Measurements from ENCODE around the gene KIFC1. TPM values are rescaled to one million over a fixed set of nuclear protein-coding genes. Genes with fewer than 3 reads are reported as not detected.

KIFC1 gene
- total RNA-seq, 3 donors from 2014 or later (not counting 1 experiment from before 2014, with no cell fraction given) = 2.7 to 4.6 (median 3.3) TPM

DNA sequence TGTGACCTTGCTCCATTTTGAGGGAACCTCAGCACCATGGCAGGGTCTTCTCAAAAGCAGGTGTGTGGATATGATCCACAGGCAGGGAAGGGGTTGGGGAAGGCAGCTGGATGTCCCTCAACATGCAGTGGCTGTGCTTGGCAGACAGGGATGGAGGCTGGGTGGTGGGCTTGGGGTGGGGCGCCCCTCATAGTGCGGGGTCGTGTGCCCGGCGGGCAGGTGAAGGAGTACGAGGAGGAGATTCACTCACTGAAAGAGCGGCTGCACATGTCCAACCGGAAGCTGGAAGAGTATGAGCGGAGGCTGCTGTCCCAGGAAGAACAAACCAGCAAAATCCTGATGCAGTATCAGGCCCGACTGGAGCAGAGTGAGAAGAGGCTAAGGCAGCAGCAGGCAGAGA lies 54.7 kb downstream of the KIFC1 start:
- Mint-ChIP-seq H3K27ac (no peak overlapping the region), H3K9me3 (no peaks in the 10 kb centered on the region), H3K4me3 (no peak overlapping the region), H3K27me3 (ENCODE audit: low read depth in 2 of 2) (no peaks in the 10 kb centered on the region), H3K36me3 (no peaks in the 10 kb centered on the region), H3K4me1 (peaks cover 0 to 26% of the 10 kb centered on the region in 2 donors)
- DNase-seq (no peak), ATAC-seq (no peak)
- Histone ChIP-seq H3K4me1 (ENCODE audit: control insufficient read depth, insufficient read depth, low read length) (no peaks in the 10 kb centered on the region), H3K4me3 (ENCODE audit: low read length) (no peak overlapping the region), H3K27me3 (ENCODE audit: control insufficient read depth, insufficient read depth, low read length) (no peaks in the 10 kb centered on the region), H3K36me3 (ENCODE audit: control insufficient read depth, insufficient read depth, low read length) (peaks cover 13% of the 10 kb centered on the region), H3K9me3 (ENCODE audit: control insufficient read depth, insufficient read depth, low read length) (no peaks in the 10 kb centered on the region), H3K27ac (ENCODE audit: low read length) (no peak overlapping the region)
- TF ChIP-seq, protein P1, sequence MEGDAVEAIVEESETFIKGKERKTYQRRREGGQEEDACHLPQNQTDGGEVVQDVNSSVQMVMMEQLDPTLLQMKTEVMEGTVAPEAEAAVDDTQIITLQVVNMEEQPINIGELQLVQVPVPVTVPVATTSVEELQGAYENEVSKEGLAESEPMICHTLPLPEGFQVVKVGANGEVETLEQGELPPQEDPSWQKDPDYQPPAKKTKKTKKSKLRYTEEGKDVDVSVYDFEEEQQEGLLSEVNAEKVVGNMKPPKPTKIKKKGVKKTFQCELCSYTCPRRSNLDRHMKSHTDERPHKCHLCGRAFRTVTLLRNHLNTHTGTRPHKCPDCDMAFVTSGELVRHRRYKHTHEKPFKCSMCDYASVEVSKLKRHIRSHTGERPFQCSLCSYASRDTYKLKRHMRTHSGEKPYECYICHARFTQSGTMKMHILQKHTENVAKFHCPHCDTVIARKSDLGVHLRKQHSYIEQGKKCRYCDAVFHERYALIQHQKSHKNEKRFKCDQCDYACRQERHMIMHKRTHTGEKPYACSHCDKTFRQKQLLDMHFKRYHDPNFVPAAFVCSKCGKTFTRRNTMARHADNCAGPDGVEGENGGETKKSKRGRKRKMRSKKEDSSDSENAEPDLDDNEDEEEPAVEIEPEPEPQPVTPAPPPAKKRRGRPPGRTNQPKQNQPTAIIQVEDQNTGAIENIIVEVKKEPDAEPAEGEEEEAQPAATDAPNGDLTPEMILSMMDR (IDR thresholded peaks at IDR 0.05) = no peak
- intact Hi-C loops (cut with micrococcal nuclease) = no loop called here
- WGBS (ENCODE audit: insufficient coverage) = 96% methylated on average over 10 of the region's 10 CpGs

DNA sequence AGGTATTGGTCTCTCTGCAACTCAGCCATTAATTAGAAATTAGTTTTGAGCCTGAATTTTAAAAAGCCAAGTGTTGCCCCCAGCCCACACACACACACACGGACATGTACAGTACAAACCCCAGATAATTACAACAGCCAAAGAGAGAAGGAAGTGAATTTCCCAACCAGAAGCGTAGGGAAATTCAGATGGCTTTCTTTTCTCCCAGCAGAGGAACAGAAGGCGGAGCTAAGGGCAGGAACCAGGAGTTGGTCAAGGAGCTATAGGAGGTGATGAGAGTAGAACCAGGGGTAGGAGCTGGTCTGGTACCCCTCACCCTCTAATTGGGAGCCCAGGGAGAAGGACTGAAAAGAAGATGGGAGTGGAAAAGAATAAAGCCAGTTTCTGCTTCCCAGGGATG lies 58.8 kb downstream of the KIFC1 start:
- H3K9me3 Mint-ChIP-seq = no peaks in the 10 kb centered on the region
- no peaks in the 10 kb centered on the region for H3K36me3 Mint-ChIP-seq
- Histone ChIP-seq H3K4me1 (ENCODE audit: control insufficient read depth, insufficient read depth, low read length) (peaks cover 23% of the 10 kb centered on the region), H3K27me3 (ENCODE audit: control insufficient read depth, insufficient read depth, low read length) (no peaks in the 10 kb centered on the region), H3K36me3 (ENCODE audit: control insufficient read depth, insufficient read depth, low read length) (peaks cover 4% of the 10 kb centered on the region), H3K4me3 (ENCODE audit: low read length) (no peak overlapping the region), H3K9me3 (ENCODE audit: control insufficient read depth, insufficient read depth, low read length) (no peaks in the 10 kb centered on the region), H3K27ac (ENCODE audit: low read length) (no peak overlapping the region)
- intact Hi-C loops (cut with micrococcal nuclease) = loop anchor here (5.0 to 10.0 kb wide), 2 partner anchors 33 to 124 kb away; partner anchors contain the start of gene CUTA
- no peak for DNase-seq
- WGBS (ENCODE audit: insufficient coverage) = 91% methylated on average over 3 of the region's 3 CpGs
- no peak overlapping the region for H3K4me3 Mint-ChIP-seq
- no peaks in the 10 kb centered on the region for H3K27me3 Mint-ChIP-seq (ENCODE audit: low read depth in 2 of 2)
- no peak overlapping the region for H3K27ac Mint-ChIP-seq
- peaks cover 26 to 55% of the 10 kb centered on the region in 2 donors for H3K4me1 Mint-ChIP-seq
- ATAC-seq = no peak
- TF ChIP-seq, protein P1 (IDR thresholded peaks at IDR 0.05) = no peak

DNA sequence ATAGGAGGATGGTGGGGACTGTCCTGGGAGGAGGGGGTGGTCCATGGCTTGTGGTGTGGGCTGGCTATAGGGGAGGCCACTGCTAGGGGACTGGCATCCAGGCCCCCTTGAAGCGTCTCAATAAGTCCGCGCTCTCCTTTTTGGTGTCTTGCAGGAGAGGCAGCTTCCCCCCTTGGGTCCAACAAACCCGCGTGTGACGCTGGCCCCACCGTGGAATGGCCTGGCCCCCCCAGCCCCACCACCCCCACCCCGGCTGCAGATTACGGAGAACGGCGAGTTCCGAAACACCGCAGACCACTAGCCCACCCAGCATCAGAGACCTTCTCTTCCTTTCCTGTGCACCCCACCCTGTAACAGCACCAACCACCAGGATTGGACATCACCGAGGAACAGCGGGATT lies 60.0 kb downstream of the KIFC1 start:
- H3K4me3 Mint-ChIP-seq = no peak overlapping the region
- Histone ChIP-seq H3K27me3 (ENCODE audit: control insufficient read depth, insufficient read depth, low read length) (no peaks in the 10 kb centered on the region), H3K4me1 (ENCODE audit: control insufficient read depth, insufficient read depth, low read length) (peaks cover 23% of the 10 kb centered on the region), H3K27ac (ENCODE audit: low read length) (no peak overlapping the region), H3K9me3 (ENCODE audit: control insufficient read depth, insufficient read depth, low read length) (no peaks in the 10 kb centered on the region), H3K4me3 (ENCODE audit: low read length) (no peak overlapping the region), H3K36me3 (ENCODE audit: control insufficient read depth, insufficient read depth, low read length) (peaks cover 2% of the 10 kb centered on the region)
- DNase-seq (no peak), ATAC-seq (no peak)
- WGBS (ENCODE audit: insufficient coverage) = 96% methylated on average over 14 of the region's 15 CpGs
- no peaks in the 10 kb centered on the region for H3K36me3 Mint-ChIP-seq
- intact Hi-C loops (cut with micrococcal nuclease) = loop anchor here (5.0 to 10.0 kb wide), 2 partner anchors 34 to 123 kb away; partner anchors contain the start of gene CUTA
- H3K27ac Mint-ChIP-seq = peak overlapping the region in 1 of 2 donors; percentile 98
- TF ChIP-seq, protein P1 (IDR thresholded peaks at IDR 0.05) = no peak
- H3K27me3 Mint-ChIP-seq (ENCODE audit: low read depth in 2 of 2) = no peaks in the 10 kb centered on the region
- H3K9me3 Mint-ChIP-seq = no peaks in the 10 kb centered on the region
- peaks cover 28 to 62% of the 10 kb centered on the region in 2 donors for H3K4me1 Mint-ChIP-seq

DNA sequence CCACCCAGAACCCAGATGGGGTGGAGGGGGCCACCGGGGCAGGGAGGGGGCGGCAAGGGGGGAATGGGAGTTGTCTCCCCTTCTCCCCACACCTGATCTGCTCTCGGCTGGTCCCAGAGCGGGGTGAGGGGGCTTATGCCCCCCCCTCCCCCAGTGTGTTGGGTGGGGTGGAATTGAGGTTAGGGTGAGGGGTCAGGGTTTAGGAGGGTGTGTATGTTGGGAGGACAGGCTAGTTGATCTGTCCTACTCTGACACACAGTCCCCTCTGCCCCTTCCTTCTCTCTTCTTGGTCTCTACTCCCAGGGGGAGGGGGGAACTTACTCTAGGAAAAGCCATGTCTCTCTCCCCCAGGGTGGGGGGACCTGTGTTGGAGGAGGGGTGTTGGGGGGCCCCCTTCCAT lies 60.9 kb downstream of the KIFC1 start:
- no peaks in the 10 kb centered on the region for H3K27me3 ChIP-seq (ENCODE audit: control insufficient read depth, insufficient read depth, low read length)
- Mint-ChIP-seq H3K9me3 (no peaks in the 10 kb centered on the region), H3K27me3 (ENCODE audit: low read depth in 2 of 2) (no peaks in the 10 kb centered on the region), H3K27ac (peak overlapping the region in 1 of 2 donors; percentile 98), H3K4me1 (peaks cover 28 to 60% of the 10 kb centered on the region in 2 donors), H3K36me3 (no peaks in the 10 kb centered on the region), H3K4me3 (no peak overlapping the region)
- H3K36me3 ChIP-seq (ENCODE audit: control insufficient read depth, insufficient read depth, low read length) = no peaks in the 10 kb centered on the region
- TF ChIP-seq, protein P1 (IDR thresholded peaks at IDR 0.05) = no peak
- H3K9me3 ChIP-seq (ENCODE audit: control insufficient read depth, insufficient read depth, low read length) = no peaks in the 10 kb centered on the region
- no CpG with 5 or more reads among the region's 4 CpGs for WGBS (ENCODE audit: insufficient coverage)
- peaks cover 23% of the 10 kb centered on the region for H3K4me1 ChIP-seq (ENCODE audit: control insufficient read depth, insufficient read depth, low read length)
- no peak overlapping the region for H3K4me3 ChIP-seq (ENCODE audit: low read length)
- no peak for DNase-seq
- no peak for ATAC-seq
- intact Hi-C loops (cut with micrococcal nuclease) = loop anchor here (5.0 to 10.0 kb wide), 2 partner anchors 35 to 122 kb away; partner anchors contain the start of gene CUTA
- no peak overlapping the region for H3K27ac ChIP-seq (ENCODE audit: low read length)

Measured in natural killer cell (primary cell).